IPS-15b (cell line): ENCODE results near the gene ABCC1.

Experiments used
- H3K27me3 ChIP-seq: one replicate; pipeline ENCODE4 v1.6.1; 2013; ENCODE audit warnings: low read length; ENCODE audit not compliant: control insufficient read depth, insufficient read depth
- H3K36me3 ChIP-seq: one replicate; pipeline ENCODE4 v1.6.1; 2013; ENCODE audit warnings: low read length; ENCODE audit not compliant: control insufficient read depth, insufficient read depth
- H3K4me1 ChIP-seq: one replicate; pipeline ENCODE4 v1.6.1; 2013; ENCODE audit warnings: mild to moderate bottlenecking, low read length; ENCODE audit not compliant: control insufficient read depth, insufficient read depth
- H3K4me3 ChIP-seq: one replicate; pipeline ENCODE4 v1.5.1; 2013; ENCODE audit warnings: low read depth, low read length
- H3K9ac ChIP-seq: one replicate; pipeline ENCODE4 v1.6.1; 2013; ENCODE audit warnings: low read depth, mild to moderate bottlenecking, low read length
- H3K9me3 ChIP-seq: one replicate; pipeline ENCODE4 v1.6.1; 2013; ENCODE audit warnings: mild to moderate bottlenecking, low read length; ENCODE audit not compliant: control insufficient read depth, insufficient read depth

The ABCC1 gene

DNA sequence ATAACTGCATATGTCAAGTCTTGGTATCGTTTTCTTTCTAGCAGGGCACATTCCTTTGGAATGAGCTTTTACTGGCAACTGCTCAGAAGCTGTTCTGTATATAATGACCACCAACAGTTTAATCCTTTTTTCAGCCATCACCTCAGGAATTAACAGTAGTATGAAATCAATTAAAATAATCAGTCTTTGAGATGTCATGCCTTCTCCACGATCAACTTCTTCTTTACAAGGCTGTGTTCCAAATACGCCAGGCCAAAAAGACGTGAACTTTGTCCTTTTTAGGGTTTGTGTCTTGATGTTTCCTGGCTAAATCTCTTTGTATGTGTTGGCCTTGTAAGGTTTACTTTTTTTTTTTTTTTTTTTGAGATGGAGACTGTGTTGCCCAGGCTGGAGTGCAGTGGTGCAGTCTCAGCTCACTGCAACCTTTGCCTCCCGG lies 54.9 kb downstream of the ABCC1 start:
- no peak overlapping the region for H3K4me3 ChIP-seq
- H3K27me3 ChIP-seq: no peaks in the 10 kb centered on the region
- no peak overlapping the region for H3K9ac ChIP-seq
- peaks cover 3% of the 10 kb centered on the region for H3K36me3 ChIP-seq
- no peaks in the 10 kb centered on the region for H3K4me1 ChIP-seq
- no peaks in the 10 kb centered on the region for H3K9me3 ChIP-seq

DNA sequence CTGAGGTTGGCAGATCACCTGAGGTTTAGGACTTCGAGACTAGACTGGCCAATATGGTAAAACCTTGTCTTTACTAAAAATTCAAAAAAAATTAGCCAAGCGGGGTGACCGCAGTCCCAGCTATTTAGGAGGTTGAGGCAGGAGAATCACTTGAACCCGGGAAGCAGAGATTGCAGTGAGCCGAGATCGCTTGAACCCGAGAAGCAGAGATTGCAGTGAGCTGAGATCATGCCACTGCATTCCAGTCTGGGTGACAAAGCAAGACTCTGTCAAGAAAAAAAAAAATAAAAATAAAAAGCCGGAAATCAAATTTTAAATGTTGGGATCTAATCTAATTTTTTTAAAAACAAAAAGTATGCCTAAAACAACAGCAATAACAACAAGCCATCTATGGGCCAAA lies 56.3 kb downstream of the ABCC1 start:
- H3K4me3 ChIP-seq: no peak overlapping the region
- H3K9me3 ChIP-seq: no peaks in the 10 kb centered on the region
- H3K36me3 ChIP-seq: peaks cover 8% of the 10 kb centered on the region
- H3K9ac ChIP-seq: no peak overlapping the region
- no peaks in the 10 kb centered on the region for H3K4me1 ChIP-seq
- H3K27me3 ChIP-seq: no peaks in the 10 kb centered on the region

DNA sequence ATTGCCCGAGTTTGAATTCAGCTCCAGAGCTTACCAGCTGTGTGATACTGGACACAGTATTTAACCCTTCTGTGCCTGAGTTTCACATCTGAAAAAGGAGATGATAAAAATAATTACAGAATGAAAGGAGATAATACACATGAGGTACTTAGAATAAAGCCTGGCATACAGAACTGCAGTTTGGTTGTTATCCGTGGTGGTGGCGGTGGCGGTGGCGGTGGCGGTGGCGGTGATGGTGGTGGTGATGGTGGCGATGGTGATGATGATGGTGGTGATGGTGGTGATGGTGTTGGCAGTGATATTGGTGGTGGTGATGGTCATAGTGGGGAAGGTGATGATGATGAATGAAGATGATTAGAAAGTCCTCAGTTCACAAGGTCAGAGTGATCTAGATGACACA lies 57.2 kb downstream of the ABCC1 start:
- Histone ChIP-seq H3K9me3 (no peaks in the 10 kb centered on the region), H3K4me1 (no peaks in the 10 kb centered on the region), H3K9ac (no peak overlapping the region), H3K36me3 (peaks cover 8% of the 10 kb centered on the region), H3K4me3 (no peak overlapping the region), H3K27me3 (no peaks in the 10 kb centered on the region)

DNA sequence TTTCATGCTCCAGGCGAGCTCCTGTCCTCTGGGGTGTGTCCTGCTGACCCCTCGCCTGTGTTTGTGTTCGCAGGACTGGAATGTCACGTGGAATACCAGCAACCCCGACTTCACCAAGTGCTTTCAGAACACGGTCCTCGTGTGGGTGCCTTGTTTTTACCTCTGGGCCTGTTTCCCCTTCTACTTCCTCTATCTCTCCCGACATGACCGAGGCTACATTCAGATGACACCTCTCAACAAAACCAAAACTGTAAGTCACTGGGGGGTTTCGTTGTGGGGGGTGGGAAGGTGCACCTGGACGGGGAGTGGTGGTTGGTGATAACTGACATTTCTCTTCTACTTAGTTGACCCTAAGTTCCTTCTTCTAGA lies 58.3 kb downstream of the ABCC1 start:
- Histone ChIP-seq H3K9ac (no peak overlapping the region), H3K4me3 (no peak overlapping the region), H3K9me3 (no peaks in the 10 kb centered on the region), H3K4me1 (no peaks in the 10 kb centered on the region), H3K27me3 (no peaks in the 10 kb centered on the region), H3K36me3 (peaks cover 15% of the 10 kb centered on the region)

DNA sequence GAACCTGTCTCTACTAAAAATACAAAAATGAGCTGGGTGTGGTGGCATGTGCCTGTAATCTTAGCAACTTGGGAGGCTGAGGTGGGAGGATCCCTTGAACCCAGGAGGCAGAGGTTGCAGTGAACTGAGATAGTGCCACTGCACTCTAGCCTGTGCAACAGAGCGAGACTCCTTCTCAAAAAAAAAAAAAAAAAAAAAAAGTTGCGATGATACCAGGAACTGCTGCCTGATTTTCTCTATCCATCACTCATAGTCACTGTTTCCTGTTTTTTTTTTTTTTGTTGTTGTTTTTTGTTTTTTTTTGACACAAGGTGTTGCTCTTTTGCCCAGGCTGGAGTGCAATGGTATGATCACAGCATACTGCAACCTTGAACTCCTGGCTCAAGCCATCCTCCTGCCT lies 59.2 kb downstream of the ABCC1 start:
- peaks cover 15% of the 10 kb centered on the region for H3K36me3 ChIP-seq
- no peak overlapping the region for H3K4me3 ChIP-seq
- H3K9me3 ChIP-seq: no peaks in the 10 kb centered on the region
- H3K4me1 ChIP-seq: no peaks in the 10 kb centered on the region
- no peak overlapping the region for H3K9ac ChIP-seq
- no peaks in the 10 kb centered on the region for H3K27me3 ChIP-seq

DNA sequence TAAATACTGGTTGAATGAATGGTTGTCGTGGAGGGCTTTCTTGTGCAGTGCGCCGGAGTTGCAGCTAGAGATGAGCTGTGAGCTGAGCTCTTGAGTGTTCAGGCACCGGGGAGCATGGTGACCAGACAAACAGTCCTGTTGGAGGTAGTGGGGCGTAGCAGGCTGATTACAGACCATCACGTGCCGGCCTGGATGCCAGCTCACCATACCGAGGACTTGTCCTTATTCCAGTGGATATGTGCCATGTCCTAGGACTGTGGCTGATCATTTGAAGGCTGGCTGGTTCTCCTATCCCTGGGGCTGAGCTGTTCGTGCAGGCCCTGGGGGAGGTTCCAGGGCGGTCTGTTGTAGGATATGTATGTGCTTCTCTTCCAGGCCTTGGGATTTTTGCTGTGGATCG lies 60.0 kb downstream of the ABCC1 start:
- H3K27me3 ChIP-seq: no peaks in the 10 kb centered on the region
- H3K9ac ChIP-seq: no peak overlapping the region
- no peak overlapping the region for H3K4me3 ChIP-seq
- no peaks in the 10 kb centered on the region for H3K4me1 ChIP-seq
- H3K9me3 ChIP-seq: no peaks in the 10 kb centered on the region
- peaks cover 16% of the 10 kb centered on the region for H3K36me3 ChIP-seq

DNA sequence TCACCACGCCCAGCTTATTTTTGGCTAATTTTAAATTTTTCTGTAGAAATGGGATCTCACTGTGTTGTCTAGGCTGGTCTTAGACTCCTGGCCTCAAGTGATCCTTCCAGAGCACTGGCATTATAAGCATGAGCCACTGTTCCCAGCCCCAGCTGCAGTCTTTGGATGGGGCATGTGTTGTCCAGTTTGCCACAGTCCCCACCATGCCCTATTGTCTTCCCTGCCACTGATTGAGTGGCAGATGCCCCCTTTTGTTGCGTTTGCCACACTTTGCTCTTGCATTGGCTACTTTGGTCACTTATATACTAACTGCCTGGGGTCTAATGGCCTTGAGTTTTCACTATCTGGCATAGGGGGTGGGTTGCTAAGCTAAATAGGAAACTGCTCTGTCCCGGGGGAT lies 60.8 kb downstream of the ABCC1 start:
- no peaks in the 10 kb centered on the region for H3K27me3 ChIP-seq
- no peak overlapping the region for H3K9ac ChIP-seq
- H3K4me1 ChIP-seq: no peaks in the 10 kb centered on the region
- H3K4me3 ChIP-seq: no peak overlapping the region
- no peaks in the 10 kb centered on the region for H3K9me3 ChIP-seq
- peaks cover 18% of the 10 kb centered on the region for H3K36me3 ChIP-seq

DNA sequence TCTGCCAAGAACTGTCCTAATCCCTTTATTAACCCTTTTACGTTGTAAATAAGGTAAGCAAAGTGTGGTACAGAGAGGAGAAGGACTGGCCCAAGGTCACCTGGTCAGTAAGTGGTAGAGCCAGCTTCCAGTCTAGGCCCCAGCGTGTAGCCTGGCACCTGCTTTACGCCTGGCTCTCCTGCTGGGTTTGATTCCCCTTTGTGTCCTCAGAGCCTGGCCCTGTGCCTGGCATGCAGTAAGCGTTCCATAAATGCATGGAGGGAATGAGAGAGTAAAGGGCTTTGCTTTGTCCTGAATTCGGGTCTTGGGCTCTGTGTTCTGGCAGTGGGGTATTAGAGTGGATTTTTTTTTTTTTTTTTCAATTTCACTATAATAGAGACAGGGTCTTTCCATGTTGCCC lies 62.7 kb downstream of the ABCC1 start:
- Histone ChIP-seq H3K9me3 (no peaks in the 10 kb centered on the region), H3K27me3 (no peaks in the 10 kb centered on the region), H3K4me1 (no peaks in the 10 kb centered on the region), H3K36me3 (peaks cover 28% of the 10 kb centered on the region), H3K4me3 (no peak overlapping the region), H3K9ac (no peak overlapping the region)

DNA sequence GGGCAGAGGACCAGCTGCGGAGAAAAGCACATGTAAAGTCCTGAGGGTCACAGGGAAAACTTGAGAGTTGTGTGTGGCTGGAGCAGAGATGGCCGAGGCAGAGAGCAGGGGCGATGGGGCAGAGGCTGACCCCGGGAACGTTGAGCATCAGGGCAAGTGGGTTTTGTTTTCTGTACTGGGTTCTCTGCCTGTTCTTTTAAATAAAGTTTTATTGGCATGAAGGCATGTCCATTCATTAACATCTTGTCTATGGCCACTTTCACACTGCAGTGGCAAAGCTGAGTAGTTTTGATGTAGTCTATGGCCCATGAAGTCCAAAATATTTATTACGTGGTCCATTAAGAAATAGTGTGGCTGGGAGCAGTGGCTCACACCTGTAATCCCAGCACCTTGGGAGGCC lies 64.4 kb downstream of the ABCC1 start:
- H3K9me3 ChIP-seq: no peaks in the 10 kb centered on the region
- peaks cover 39% of the 10 kb centered on the region for H3K36me3 ChIP-seq
- no peaks in the 10 kb centered on the region for H3K27me3 ChIP-seq
- peak overlapping the region; percentile 29 for H3K9ac ChIP-seq
- no peaks in the 10 kb centered on the region for H3K4me1 ChIP-seq
- H3K4me3 ChIP-seq: no peak overlapping the region

DNA sequence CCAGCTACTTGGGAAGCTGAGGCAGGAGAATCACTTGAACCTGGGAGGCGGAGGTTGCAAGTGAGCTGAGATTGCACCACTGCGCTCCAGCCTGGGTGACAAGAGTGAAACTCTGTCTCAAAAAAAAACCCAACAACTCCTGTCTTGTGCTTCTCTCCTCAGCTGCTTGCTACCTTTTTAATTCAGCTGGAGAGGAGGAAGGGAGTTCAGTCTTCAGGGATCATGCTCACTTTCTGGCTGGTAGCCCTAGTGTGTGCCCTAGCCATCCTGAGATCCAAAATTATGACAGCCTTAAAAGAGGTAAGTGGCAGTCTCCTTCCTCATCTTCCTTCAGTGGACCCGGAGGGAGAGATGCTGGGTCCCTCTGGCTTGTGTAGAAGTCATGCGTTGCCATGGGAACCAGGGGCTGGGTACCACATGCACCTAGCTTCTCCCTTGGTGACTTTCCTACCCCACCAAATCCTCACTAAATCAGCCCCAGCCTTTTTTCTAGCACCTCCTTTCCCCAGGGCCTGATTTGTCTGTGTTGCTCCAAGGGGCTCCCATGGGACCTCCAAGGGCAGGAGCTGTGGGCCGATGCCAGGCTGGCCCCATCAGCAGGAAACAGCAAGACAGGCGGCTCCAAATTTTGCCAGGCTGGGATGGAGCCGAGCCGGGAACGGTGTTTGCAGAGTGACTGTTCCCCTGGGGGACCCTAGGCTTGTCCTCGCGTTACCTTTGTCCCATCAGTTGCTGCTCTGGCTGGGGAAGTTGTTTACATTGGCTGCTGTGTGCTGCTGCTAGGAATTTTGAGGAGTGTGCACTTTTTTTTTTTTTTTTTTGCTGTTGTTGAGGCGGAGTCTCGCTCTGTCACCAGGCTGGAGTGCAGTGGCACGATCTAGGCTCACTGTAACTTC lies 65.2 kb downstream of the ABCC1 start:
- H3K27me3 ChIP-seq: no peaks in the 10 kb centered on the region
- no peaks in the 10 kb centered on the region for H3K9me3 ChIP-seq
- peaks cover 41% of the 10 kb centered on the region for H3K36me3 ChIP-seq
- H3K4me1 ChIP-seq: no peaks in the 10 kb centered on the region
- H3K9ac ChIP-seq: no peak overlapping the region
- H3K4me3 ChIP-seq: no peak overlapping the region

DNA sequence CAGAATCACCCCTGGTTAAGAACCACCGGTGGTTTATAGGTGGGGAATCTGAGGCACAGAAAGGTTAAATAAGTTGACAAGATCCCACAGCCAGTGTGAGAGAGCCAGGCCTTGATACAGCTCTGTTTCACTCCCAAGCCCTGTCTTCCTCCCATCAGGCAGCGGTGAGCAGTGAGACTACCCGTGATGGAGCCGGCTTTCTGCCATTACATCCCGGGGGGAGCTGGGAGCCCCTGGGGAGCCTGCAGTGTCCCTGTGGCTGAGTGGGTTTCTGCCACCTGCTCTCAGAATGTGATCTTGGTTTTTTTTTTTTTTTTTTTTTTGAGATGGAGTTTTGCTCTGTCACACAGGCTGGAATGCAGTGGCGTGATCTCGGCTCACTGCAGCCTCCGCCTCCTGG lies 66.4 kb downstream of the ABCC1 start:
- Histone ChIP-seq H3K36me3 (peaks cover 47% of the 10 kb centered on the region), H3K9ac (no peak overlapping the region), H3K27me3 (no peaks in the 10 kb centered on the region), H3K9me3 (no peaks in the 10 kb centered on the region), H3K4me3 (no peak overlapping the region), H3K4me1 (no peaks in the 10 kb centered on the region)

DNA sequence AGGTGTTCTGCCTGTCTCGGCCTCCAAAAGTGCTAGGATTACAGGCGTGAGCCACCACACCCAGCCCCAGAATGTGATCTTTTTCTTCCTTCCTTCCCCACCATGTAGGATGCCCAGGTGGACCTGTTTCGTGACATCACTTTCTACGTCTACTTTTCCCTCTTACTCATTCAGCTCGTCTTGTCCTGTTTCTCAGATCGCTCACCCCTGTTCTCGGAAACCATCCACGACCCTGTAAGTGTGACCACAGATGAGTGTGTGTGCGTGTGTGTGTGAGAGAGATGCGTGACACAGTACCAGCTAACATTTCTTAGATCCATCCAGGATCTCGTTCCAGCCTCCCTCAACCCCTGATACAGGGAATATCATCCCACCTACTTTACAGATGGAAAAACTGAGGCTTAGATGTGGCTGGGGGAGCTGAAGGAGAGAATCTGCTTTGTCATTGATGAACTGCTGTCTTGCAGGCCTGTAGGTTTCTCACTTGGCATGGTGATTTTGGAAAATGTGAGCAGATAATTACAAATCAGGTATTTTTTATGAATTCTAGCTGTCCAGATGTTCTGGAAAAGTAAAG lies 67.1 kb downstream of the ABCC1 start:
- H3K4me3 ChIP-seq: no peak overlapping the region
- H3K36me3 ChIP-seq: peaks cover 49% of the 10 kb centered on the region
- H3K9ac ChIP-seq: no peak overlapping the region
- no peaks in the 10 kb centered on the region for H3K4me1 ChIP-seq
- no peaks in the 10 kb centered on the region for H3K9me3 ChIP-seq
- no peaks in the 10 kb centered on the region for H3K27me3 ChIP-seq
